NCI-H146 treated with DMSO at 0.1 percent for 48 hours (cell line): ENCODE results near the gene ASZ1.
"Not testable (repeated sequence)": the region's sequence is repeated elsewhere in the genome, so short reads cannot be mapped to it uniquely, and the experiment has no call there.

Source experiments
- DNase-seq: peaks from one replicate; lab custom pipeline; 2025; ENCODE audit not compliant: unreplicated experiment; lab: John Stamatoyannopoulos, UW

The ASZ1 gene

GRCh38 chr7:117427258-117427701 lies at the start of gene ASZ1:
ASZ1 (minus strand) TSS chr7:117427493; CDS start chr7:117427460, 33 bp downstream.
- DNase-seq, result no peak

- DNase-seq, result no peak
Observed at GRCh38 chr7:117476557-117477215, 49.4 kb upstream of the ASZ1 start.

- DNase-seq, result no peak
Observed at GRCh38 chr7:117472335-117472734, 45.0 kb upstream of the ASZ1 start.

GRCh38 chr7:117470777-117471176 lies 43.5 kb upstream of the ASZ1 start:
- DNase-seq, result no peak

- no peak for DNase-seq
Observed at GRCh38 chr7:117468174-117468573, 40.9 kb upstream of the ASZ1 start.

- DNase-seq, result not testable (repeated sequence)
Observed at GRCh38 chr7:117460815-117461214, 33.5 kb upstream of the ASZ1 start.

GRCh38 chr7:117459735-117460134 lies 32.4 kb upstream of the ASZ1 start:
- no peak for DNase-seq

- DNase-seq, result no peak
Observed at GRCh38 chr7:117458977-117459583, 31.8 kb upstream of the ASZ1 start.

- DNase-seq, result no peak
Observed at GRCh38 chr7:117448655-117449054, 21.4 kb upstream of the ASZ1 start.

- DNase-seq, result no peak
Observed at GRCh38 chr7:117446220-117446815, 19.0 kb upstream of the ASZ1 start.

GRCh38 chr7:117445206-117445605 lies 17.9 kb upstream of the ASZ1 start:
- DNase-seq, result no peak

GRCh38 chr7:117444646-117445045 lies 17.4 kb upstream of the ASZ1 start:
- DNase-seq, result no peak

GRCh38 chr7:117435475-117436043 lies 8.3 kb upstream of the ASZ1 start:
- DNase-seq, result no peak

GRCh38 chr7:117424090-117424829 lies 3.0 kb downstream of the ASZ1 start:
- no peak for DNase-seq

- not testable (repeated sequence) for DNase-seq
Observed at GRCh38 chr7:117414591-117414990, 12.7 kb downstream of the ASZ1 start.

- no peak for DNase-seq
Observed at GRCh38 chr7:117412946-117413559, 14.2 kb downstream of the ASZ1 start.

GRCh38 chr7:117412390-117412789 lies 14.9 kb downstream of the ASZ1 start:
- no peak for DNase-seq

GRCh38 chr7:117411539-117411938 lies 15.8 kb downstream of the ASZ1 start:
- DNase-seq, result no peak

GRCh38 chr7:117408831-117409230 lies 18.5 kb downstream of the ASZ1 start:
- no peak for DNase-seq

GRCh38 chr7:117405519-117405918 lies 21.8 kb downstream of the ASZ1 start:
- DNase-seq, result no peak

- no peak for DNase-seq
Observed at GRCh38 chr7:117403737-117404136, 23.6 kb downstream of the ASZ1 start.
